Large intestine (tissue), 3 donors: ENCODE results near the gene PC. TPM values are rescaled to one million over a fixed set of nuclear protein-coding genes. Genes with fewer than 3 reads are reported as not detected.

ENCODE experiments used
- DNase-seq, 2 donors: peaks; one replicate each; pipeline versions ENCODE4 v3.0.0 to v3.0.0-alpha.2; 2013
- H3K27ac ChIP-seq: one replicate; pipeline ENCODE4 v1.5.1; 2013; ENCODE audit warnings: low read length
- H3K27me3 ChIP-seq: 2 replicates; pipeline ENCODE4 v1.6.1; 2013; ENCODE audit warnings: low read length; ENCODE audit not compliant: control insufficient read depth, insufficient read depth
- H3K36me3 ChIP-seq: 2 replicates; pipeline ENCODE4 v1.6.1; 2013; ENCODE audit warnings: low read length; ENCODE audit not compliant: control insufficient read depth, insufficient read depth
- H3K4me1 ChIP-seq: one replicate; pipeline ENCODE4 v1.6.1; 2013; ENCODE audit warnings: low read length; ENCODE audit not compliant: control insufficient read depth, insufficient read depth
- H3K4me3 ChIP-seq: one replicate; pipeline ENCODE4 v1.5.1; 2013; ENCODE audit warnings: low read length
- H3K9me3 ChIP-seq: one replicate; pipeline ENCODE4 v1.6.1; 2013; ENCODE audit warnings: mild to moderate bottlenecking, low read depth, low read length, moderate library complexity; ENCODE audit not compliant: control insufficient read depth
- WGBS: methylation state at CpG from one replicate; pipeline ENCODE4 v1.1.5; 2013; ENCODE audit warnings: low lambda C conversion rate; ENCODE audit not compliant: insufficient coverage; 5-methylcytosine and 5-hydroxymethylcytosine counted together
- polyA plus RNA-seq: library from polyadenylated mRNA; unstranded; fragments of 120-200 nt; gene quantifications from one replicate; pipeline ENCODE4 v1.2.1, GENCODE V29; 2013

PC gene
- polyA plus RNA-seq, 1 donor = 12.5 TPM

DNA sequence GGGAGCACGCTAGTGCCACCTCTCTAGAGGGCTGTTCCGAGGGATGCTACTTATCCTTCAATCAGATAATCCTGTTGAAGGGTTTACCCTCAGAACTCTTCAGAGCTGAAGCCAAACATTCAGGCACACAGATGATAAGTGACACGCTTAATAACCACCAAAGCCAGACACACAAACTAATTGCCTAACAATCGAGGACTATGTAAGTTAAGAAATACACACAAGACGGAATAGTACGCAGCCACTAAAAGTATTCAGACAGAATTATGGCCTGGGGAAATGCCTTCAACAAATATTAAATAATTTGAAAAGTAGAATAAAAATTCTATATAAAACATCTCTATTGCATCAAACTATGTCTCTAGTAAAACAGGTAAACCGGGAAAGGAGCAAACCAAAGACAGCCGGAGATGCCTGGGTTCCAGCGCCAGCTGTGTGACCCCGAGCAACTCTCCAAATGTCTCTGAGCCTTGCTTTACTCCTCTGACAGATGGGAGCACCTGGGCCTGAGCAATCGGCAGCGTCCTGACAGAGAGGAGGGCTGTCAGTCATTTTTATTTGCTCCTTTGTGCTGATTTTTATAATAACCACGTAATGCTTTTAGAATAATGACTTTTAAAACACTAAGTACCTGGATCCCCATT lies 90.0 kb downstream of the PC start:
- WGBS = 100% methylated on average over 2 of the region's 13 CpGs
- Histone ChIP-seq H3K4me1 (peaks cover 3% of the 10 kb centered on the region), H3K27me3 (no peaks in the 10 kb centered on the region), H3K4me3 (no peak overlapping the region), H3K9me3 (no peaks in the 10 kb centered on the region), H3K27ac (no peak overlapping the region), H3K36me3 (peaks cover 14% of the 10 kb centered on the region)
- no peak for DNase-seq

DNA sequence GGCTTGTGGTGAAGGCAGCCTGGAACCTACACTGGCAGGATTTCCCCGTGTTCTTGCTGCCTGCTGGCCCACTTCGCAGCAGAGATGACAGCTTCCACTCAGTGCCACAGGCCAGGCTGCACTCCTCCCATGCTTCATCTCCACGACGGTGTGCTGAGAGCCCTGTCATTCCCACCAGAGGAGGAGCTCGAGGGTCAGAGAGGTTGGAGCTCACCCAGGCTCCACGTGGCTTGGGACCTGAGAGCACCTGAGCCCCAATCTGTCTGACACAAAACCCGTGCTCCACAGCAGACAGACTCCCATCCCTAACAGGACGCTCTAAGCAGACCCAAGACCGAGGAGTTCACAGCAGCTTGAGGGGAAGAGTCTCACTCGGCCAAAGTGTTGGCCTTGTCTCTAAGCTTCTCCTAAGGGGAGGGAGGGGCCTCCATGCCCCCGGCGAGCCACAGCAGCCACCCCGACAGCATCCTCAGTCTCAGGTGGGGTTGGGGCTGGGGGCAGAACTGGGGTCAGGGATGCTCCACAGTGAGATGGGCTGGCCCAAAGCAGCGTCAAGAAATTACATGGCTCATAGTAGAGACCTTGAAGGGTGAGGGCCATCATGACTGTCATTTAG lies 90.7 kb downstream of the PC start:
- peaks cover 14% of the 10 kb centered on the region for H3K36me3 ChIP-seq
- no peaks in the 10 kb centered on the region for H3K9me3 ChIP-seq
- no peak overlapping the region for H3K27ac ChIP-seq
- H3K27me3 ChIP-seq = no peaks in the 10 kb centered on the region
- H3K4me1 ChIP-seq = peaks cover 3% of the 10 kb centered on the region
- H3K4me3 ChIP-seq = no peak overlapping the region
- no CpG with 5 or more reads among the region's 14 CpGs for WGBS
- no peak for DNase-seq

DNA sequence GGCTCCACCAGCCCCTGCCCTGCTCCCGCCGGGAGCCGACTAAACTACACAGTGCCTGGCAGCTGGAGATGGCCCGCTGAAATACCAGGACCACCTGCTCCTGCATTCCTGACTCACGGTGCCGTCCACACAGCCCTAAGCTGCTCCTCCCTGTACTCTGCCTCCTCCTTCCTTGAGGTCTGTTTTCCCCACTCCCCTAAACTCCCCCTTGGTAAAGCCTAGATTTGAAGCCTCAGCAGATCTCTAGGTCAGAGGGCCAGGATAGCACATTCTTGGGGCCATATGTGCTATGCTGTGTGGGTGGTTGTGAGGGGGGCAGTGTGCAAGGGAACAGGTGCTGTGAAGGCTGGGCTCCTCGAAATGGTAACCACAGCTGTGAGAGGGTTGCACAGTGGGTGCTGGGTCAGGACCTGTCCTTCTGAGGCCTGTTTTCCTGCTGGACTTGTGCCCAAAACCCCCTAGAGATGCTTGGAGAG lies 91.6 kb downstream of the PC start:
- no peaks in the 10 kb centered on the region for H3K27me3 ChIP-seq
- peaks cover 13% of the 10 kb centered on the region for H3K36me3 ChIP-seq
- peaks cover 3% of the 10 kb centered on the region for H3K4me1 ChIP-seq
- no peak overlapping the region for H3K27ac ChIP-seq
- DNase-seq = no peak
- no peak overlapping the region for H3K4me3 ChIP-seq
- H3K9me3 ChIP-seq = no peaks in the 10 kb centered on the region
- WGBS = no CpG with 5 or more reads among the region's 7 CpGs

DNA sequence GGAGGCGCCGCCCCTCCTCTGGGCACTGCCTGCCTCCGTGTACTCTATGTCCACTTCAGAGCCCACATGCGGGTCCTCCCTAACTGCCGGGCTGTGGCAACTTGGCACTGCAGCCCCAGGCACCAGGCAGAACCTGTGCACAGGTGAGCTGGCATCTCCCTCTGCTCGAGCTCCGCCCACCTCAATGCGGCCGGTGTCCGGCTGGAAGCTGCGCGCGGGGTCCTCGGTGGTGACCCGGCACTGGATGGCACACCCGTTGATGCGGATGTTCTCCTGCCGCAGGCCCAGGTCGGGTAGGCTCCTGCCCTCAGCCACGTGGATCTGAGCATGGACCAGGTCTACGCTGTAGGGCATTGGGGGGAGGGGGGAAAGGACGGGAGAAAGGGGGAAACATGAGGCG lies 92.2 kb downstream of the PC start:
- WGBS = no CpG with 5 or more reads among the region's 23 CpGs
- Histone ChIP-seq H3K4me1 (peaks cover 3% of the 10 kb centered on the region), H3K27ac (no peak overlapping the region), H3K9me3 (no peaks in the 10 kb centered on the region), H3K36me3 (peaks cover 10% of the 10 kb centered on the region), H3K27me3 (no peaks in the 10 kb centered on the region), H3K4me3 (no peak overlapping the region)
- no peak for DNase-seq

DNA sequence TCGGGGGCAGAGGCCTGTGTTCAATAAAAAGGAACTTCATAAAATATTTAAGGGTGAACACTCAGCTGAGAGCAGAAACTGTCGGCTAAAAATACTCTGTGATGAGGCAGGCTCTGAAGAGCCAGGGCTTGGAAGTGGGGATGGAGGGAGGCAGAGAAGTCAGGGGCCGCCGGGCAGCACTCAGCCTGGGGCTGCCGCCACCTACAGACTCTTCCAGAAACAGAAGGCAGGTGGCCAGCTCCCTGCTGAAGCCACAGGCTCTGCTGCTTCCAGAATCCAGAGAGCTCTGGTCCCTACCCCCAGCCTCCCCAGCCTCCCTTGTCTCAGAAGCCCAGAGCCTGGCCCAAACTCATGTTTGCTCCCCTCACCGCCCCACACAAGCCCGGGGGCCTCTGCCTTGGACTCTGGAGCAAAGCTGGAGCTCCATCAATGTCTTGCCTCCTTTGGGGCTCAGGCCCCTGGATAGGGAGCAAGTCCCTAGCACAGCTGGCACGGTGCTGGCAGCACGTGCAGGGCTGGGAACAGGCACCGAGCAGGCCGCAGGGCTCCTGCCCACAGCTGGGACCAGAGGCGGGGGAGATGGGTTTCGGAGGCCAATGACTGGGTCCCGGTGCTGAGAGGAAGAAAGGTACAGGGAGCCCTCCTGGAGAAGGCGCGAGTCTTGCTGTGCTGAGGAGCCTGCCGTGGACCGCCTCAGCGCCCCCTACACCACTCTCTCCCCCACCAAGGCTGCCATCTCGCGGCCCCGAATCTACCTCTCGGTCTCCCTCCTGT lies 93.1 kb downstream of the PC start:
- H3K4me1 ChIP-seq = peaks cover 3% of the 10 kb centered on the region
- H3K27ac ChIP-seq = no peak overlapping the region
- no peak overlapping the region for H3K4me3 ChIP-seq
- H3K36me3 ChIP-seq = peaks cover 3% of the 10 kb centered on the region
- H3K9me3 ChIP-seq = no peaks in the 10 kb centered on the region
- H3K27me3 ChIP-seq = no peaks in the 10 kb centered on the region
- no peak for DNase-seq
- WGBS = no CpG with 5 or more reads among the region's 23 CpGs

DNA sequence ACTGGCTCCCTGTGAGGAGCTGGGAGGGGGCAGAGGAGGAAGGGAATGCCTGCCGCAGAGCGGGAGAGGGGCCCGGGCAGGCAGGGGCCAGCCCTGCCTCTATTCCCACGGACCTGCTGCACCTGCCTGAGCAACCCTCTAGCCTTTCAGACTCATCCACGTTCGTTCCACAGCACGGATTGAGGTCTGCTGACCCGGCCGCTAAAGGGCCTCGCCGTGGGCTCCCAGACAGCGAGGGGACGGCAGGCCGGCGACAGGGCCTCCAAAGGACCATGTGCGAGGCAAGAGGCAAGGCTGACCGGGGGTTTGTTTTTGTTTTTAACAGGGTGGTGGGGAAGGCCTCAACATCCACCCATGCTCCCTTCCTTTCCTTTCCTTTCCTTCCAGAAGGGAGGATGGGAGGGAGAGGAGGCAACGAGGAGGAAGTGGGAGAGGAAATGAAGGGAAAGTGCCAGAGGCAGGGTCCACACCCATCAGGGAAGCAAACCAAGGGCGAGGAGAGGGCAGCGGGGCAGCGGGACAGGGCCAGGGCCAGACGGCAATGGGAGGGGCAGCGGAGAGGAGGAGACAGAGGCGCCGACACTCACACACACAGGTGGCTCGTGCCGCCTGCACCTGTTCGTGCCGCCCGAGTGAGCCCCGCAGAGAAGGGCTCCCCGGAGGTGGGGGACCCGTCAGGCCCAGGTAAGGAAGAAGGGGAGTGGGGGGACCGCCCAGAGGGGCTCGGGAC lies 93.8 kb downstream of the PC start:
- Histone ChIP-seq H3K9me3 (no peaks in the 10 kb centered on the region), H3K4me3 (no peak overlapping the region), H3K27me3 (no peaks in the 10 kb centered on the region), H3K27ac (no peak overlapping the region), H3K36me3 (peaks cover 2% of the 10 kb centered on the region), H3K4me1 (peaks cover 3% of the 10 kb centered on the region)
- no peak for DNase-seq
- WGBS = no CpG with 5 or more reads among the region's 35 CpGs

DNA sequence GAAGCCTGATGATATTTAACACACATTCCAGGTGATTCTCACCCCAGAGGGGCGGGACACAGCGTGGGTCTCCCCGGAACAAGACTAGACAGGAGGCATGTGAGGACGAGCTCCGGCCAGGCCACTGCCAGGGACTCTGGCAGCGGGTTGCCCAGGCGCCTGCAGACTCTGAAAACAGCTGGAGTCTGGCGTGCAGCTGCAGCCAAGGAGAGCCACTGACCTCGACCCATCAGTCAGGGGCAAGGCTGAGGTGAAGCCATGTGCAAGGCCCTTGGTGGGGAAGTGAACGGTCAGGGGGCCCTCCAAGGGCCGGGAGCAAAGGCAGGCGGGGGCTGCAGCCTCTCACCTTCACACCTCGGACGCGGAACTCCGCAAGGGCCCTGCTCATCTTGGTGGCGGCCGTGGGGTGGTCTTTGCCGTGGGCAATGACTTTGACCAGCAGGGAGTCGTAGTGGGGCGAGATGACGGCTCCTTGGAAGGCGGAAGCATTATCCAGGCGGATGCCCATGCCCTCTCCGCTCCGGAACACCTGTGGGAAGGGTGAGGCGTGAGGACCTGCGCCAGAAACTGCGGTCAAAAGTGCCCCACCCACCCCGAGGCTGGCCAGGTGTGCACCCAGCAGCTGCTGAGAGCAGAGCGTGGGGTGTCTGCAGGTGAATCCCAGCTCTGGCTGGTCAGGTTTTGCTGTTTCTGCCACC lies 94.6 kb downstream of the PC start:
- DNase-seq = no peak
- Histone ChIP-seq H3K27ac (no peak overlapping the region), H3K36me3 (peaks cover 2% of the 10 kb centered on the region)

DNA sequence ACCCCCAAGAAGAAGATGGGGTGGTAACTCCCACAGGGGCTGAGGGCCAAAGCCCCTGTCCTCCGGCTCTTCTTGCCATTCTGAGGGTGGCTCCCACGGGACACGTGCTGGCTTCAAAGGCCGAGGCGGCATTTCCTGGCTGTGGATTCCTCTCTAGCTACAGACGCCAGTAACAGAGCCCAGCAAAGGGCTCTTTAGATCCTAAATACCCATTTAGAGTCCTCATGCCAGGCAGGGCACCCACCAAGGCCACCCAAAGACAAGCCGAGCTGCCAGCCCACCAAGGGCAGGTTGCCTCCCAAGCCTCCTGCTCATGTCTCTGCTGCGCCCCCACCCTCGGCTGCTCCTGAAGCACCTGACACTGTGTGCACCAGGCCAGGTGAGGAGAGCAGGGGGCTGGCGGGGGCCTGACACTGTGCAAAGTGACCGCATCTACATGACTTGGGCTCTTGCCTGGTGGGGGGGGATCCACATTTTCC lies 95.6 kb downstream of the PC start:
- no CpG with 5 or more reads among the region's 11 CpGs for WGBS
- no peak overlapping the region for H3K27ac ChIP-seq
- H3K36me3 ChIP-seq = peaks cover 2% of the 10 kb centered on the region

More for the DNA sequence above, 94.6 kb downstream of the PC start:
- WGBS = no CpG with 5 or more reads among the region's 31 CpGs
- no peak overlapping the region for H3K4me3 ChIP-seq
- no peaks in the 10 kb centered on the region for H3K9me3 ChIP-seq
- H3K4me1 ChIP-seq = peaks cover 3% of the 10 kb centered on the region
- no peaks in the 10 kb centered on the region for H3K27me3 ChIP-seq

DNA sequence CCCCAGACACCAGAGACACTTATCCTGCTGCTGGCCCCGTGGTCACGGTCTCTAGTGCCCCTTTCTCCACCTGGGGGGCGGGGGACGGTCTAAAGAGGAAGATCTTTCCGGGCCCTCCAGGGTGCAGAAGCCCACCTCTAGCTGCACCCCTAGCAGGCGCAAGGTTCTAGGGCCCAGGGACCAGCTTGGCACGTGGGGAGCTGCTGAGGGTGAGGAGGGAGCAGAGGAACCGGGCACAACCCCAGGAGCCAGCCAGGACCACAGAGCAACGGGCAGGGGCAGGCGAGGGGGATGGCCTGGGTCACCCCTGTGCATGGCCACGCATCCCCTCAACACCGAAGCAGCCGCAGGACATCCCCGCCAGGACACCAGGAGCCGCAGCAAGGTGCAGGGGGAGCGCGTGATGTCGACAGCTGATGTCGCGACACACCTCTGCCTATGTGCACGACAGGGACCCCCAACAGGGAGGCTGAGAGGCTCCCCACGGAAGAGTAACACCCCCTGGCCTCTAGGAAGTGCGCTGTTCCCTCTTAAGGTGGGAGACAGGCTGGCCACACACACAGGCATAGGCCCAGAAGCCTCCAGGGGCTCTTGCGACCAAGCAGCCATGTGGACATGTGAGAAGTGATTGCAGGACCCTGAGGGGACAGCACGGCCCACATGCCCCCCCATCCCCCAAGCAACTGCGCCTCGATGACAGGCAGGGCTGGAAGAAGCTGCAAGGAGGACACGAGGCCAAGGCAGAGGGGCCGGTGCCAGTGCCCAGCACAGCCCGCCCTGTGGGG lies 96.2 kb downstream of the PC start:
- WGBS = no CpG with 5 or more reads among the region's 30 CpGs
- H3K36me3 ChIP-seq = peaks cover 2% of the 10 kb centered on the region
- no peaks in the 10 kb centered on the region for H3K27me3 ChIP-seq
- DNase-seq = no peak
- H3K4me1 ChIP-seq = no peaks in the 10 kb centered on the region
- H3K9me3 ChIP-seq = peaks cover 7% of the 10 kb centered on the region
- H3K4me3 ChIP-seq = no peak overlapping the region
- no peak overlapping the region for H3K27ac ChIP-seq

More for the DNA sequence above, 95.6 kb downstream of the PC start:
- DNase-seq = no peak
- Histone ChIP-seq H3K27me3 (no peaks in the 10 kb centered on the region), H3K4me1 (no peaks in the 10 kb centered on the region), H3K9me3 (peaks cover 6% of the 10 kb centered on the region), H3K4me3 (no peak overlapping the region)
